OCI-LY7 (cell line): ENCODE data around the gene CEMIP2.

Experiments
- CTCF ChIP-seq: fragments of 200-600 bp; sonication (generic); conservative IDR thresholded peaks from 2 replicates; pipeline ENCODE4 v1.5.1; 2014; ENCODE audit warnings: mild to moderate bottlenecking, antibody characterized with exemption, low read length, moderate library complexity, mixed read lengths
- EZH2phosphoT487 ChIP-seq: fragments of 200-600 bp; sonication (generic); IDR thresholded peaks from 2 replicates; pipeline ENCODE4 v1.6.1; 2018; ENCODE audit warnings: low read depth, borderline replicate concordance, mild to moderate bottlenecking, mixed run types, antibody characterized with exemption, low read length, moderate library complexity, mixed read lengths

GRCh38 chr9:71746023-71746757, 22.1 kb downstream of the CEMIP2 start:
- no peak for TF ChIP-seq CTCF
- TF ChIP-seq EZH2phosphoT487 = no peak
